CD4-positive, alpha-beta T cell treated with Interleukin-15 for 4 hours (primary cell): ENCODE measurements around the gene WWP2.

ENCODE experiments used
- DNase-seq: peaks from one replicate; pipeline ENCODE4 v3.0.0-alpha.2; 2020; ENCODE audit warnings: low spot score

WWP2 gene

DNA sequence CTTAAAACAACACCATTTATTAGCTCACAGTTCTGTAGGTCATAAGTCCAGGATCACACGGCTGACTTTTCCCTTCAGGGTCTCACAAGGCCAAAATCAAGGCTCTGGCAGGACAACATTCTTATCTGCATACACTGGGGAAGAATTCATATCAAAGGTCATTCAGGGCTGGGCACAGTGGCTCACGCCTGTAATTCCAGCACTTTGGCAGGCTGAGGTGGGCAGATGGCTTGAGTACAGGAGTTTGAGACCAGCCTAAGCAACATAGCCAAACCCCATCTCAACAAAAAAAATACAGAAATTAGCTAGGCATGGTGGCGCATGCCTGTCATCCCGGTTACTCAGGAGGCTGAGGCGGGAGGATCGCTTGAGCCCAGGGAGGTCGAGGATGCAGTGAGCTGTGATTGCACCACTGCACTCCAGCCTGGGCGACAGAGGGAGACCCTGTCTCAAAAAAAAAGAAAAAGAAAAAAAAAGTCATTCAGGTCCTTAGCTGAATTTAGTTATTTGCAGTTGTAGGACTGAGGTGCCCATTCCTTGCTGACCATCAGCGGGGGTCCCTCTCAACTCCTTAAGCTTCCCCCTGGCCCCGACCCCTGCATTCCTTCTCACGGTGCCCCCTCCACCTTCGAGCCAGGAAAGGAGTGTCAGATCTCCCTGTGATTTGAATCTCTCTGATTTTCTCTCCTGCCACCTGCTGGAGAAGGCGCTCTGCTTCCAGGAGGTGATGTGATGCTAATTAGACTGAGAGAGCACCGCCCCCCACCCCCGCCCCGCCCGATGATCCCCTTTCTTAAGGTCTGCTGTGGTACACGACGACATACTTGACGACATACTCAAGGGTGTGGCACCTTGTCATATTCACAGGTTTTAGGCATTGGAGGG is 97.2 kb downstream of the WWP2 start:
- DNase-seq = no peak

DNA sequence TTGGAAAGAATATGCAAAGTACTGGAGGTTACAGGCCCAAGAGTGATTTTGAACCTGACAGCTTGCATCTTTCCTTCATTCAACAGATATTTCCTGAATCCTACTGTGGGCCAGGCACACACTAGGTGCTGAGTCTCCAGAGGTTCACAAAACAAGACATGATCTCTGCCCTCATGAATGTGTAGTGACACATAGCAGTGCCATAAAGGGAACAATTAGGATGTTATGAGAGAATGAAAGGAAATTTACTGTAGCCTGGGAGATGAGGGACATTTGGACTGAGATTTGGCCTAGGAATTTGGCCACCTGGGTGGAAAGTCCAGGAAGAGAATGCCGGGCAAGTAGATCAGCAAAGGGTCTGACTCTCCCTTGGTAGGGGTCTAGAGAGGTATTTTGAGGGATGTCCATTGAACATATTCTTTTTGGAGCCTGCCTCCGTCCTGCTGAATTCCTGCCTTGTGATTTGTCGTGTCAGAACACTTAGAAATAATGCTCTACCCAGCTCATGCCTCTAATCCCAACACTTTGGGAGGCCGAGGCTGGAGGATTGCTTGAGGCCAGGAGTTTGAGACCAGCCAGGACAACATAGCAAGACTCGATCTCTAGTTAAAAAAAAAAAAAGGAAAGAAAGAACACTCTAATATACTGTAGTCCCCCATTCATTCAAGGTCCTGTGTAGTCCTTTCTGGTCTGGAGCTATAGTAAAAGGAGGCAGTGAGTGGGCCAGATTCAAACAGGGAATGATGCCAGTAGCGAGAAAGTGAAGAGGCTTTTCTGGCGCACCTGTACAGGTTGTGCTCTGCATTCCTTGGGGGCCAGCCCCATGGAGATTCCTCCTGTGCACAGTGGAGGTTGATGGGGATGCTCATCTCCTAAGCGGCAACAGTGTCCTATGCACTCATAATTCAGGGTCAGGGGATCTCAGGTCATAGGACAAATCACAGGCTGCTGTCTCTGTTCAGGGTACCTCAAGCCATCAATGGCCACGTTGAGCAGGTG is 98.4 kb downstream of the WWP2 start:
- DNase-seq = no peak

DNA sequence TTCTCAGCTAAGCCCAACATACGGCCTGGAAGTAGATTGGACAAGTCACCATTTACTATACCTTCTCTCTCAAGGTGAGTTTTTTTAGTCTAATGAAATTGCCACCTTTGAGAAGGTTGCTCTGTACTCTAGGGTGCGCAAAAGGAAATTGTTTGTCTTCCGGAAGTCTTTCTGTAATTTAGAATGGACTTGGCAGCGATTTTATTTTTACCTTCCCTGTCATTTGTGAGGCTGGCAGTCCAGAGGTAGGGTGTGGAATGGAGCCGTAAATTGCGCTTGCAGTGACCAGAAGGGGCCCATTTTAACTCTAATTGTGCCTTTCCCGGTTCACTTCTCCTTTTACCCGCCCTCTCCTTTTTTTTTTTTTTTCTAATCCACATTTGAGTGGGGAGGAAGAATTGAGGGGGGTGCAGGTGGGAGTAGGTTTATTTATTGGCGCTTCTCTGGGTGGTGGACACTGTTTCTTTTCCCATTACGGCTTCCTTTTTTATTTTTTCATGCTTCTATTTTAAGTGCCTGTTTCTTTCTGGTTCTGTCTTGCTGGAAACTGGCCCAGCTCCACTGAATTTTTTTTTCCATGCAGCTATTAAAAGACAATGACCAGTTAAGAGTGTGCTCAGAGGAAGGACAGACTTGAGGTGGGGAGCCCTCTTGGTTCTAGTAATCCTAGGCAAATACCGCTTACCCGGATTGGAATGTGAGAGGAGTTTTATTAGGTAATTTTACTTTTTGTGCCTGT is 99.3 kb downstream of the WWP2 start:
- DNase-seq = no peak

DNA sequence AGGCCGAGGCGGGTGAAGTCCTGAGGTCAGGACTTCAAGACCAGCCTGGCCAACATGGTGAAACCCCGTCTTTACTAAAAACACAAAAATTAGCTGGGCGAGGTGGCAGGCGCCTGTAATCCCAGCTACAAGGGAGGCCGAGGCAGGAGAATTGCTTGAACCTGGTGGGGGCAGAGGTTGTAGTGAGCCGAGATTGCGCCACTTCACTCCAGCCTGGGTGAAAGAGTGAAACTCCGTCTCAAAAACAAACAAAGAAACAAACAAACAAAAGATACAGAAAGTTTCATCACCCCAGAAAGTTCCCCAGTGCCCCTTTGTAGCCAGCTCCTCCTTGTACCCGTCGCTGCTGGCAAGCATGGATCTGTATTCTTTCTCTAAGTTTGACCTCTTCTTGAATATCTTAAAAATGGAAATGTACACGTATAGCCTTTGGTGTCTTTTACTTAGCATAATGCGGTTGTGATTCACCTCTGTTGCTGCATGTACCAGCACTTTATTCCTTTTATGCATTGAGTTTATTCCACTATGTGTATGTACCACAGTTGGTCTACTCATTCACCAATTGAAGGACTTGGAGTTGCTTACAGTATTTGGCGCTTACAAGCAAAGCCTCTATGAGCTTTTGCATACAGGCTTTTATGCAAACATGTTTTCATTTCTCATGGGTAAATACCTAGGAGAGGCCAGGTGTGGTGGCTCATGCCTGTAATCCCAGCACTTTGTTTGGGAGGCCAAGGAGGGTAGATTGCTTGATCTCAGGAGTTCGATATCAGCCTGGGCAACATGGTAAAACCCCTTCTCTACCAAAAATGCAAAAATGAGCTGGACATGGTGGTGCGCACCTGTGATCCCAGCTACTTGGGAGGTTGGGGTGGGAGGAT is 101.5 kb downstream of the WWP2 start:
- DNase-seq = no peak

DNA sequence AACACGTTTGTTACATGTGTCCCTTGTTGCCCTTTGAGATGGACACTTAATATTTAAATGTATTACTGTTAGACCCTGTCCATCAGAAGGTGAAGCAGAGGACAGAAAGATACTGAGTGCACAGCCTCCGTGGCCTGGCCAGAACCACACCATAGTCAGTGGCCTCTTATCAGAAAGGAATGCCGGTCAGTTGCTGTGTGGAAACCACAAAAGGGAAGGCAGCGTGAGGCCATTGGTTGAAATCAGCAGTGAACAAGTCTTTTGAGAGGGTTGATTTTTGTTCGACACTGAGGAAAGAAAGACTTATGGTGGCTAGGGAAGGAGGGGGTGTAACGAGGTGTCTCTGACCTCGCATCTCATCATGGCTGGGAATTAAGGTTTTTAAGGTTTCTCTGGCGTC is 103.6 kb downstream of the WWP2 start:
- no peak for DNase-seq

DNA sequence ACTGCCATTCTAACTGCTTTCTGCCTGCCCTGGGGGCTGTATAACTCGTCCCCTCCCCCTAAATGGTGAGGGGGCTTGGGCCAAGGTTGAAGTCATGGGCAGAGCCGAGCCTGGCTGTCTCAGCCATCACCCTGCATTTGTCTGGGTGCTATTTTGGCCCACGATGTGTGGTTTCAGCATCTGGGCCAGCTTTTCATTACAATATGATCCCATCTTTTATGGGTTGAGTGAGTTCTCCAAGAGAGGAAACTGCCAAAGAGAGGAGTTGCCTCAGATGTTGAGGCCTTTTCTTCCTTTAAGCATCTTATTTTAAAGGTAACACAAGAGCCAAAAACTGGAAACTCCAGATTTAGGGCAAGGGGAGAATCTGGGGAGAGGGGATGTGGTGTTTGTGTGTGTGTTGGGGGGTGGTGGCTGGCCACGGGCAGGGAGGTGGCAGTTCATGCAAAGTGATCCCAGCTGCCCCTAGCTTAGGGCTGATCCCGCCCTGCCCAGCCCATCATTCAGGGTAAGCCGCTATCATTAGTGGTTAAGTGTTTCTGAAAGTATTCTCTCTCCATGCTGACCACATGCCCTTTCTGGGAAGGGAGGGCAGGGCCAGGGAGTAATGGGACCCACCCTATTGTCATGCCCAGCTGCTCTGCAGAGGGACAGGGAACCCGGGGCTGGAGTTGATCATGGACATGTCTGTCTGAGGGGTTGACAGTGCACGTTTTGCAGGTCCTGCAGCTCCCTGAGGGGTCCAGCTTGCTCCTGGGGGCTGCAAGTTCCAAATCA is 105.8 kb downstream of the WWP2 start:
- DNase-seq = no peak

- DNase-seq = no peak
These were observed 108.6 kb downstream of the WWP2 start for GRCh38 chr16:69870761-69871160.

DNA sequence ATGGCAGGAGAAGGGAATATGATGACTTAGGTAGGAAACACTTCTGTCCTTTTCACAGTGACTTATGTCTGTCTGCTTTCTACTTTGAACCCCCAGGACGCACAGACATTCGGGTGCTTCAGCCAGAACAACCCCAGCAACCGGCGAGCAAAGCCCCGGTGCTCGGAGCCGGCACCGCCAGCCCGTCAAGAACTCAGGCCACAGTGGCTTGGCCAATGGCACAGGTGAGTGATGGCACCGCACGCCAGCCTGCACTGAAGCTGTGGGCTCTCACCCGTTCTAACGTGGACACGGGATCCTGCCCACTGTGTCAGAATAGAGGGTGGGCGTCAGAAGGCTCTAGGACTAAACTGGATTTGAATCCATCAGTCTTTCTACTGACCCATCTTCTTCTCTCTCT is 109.6 kb downstream of the WWP2 start:
- DNase-seq = no peak

DNA sequence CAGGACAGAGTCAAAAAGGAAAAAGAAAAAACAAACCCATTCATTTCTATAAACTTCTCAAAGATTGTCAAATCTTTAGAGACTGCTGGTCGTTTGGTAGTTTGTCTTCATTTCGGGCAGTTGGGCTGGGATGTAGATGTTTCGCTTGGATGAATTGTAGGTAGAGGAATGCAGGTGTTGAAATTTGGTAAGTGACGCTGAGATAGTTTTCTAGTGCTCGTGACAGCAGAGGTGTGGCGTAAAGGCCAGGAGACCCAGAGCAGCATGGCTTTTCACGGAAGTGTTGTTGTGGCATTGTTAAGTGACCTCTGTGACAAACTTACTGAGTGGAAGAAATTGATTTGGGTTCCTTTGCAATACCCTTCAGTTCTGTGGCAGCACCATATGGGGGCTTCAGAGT is 110.8 kb downstream of the WWP2 start:
- DNase-seq = no peak

GRCh38 chr16:69873783-69874182 is 111.7 kb downstream of the WWP2 start:
- no peak for DNase-seq

GRCh38 chr16:69874271-69874670 is 112.1 kb downstream of the WWP2 start:
- DNase-seq = no peak

DNA sequence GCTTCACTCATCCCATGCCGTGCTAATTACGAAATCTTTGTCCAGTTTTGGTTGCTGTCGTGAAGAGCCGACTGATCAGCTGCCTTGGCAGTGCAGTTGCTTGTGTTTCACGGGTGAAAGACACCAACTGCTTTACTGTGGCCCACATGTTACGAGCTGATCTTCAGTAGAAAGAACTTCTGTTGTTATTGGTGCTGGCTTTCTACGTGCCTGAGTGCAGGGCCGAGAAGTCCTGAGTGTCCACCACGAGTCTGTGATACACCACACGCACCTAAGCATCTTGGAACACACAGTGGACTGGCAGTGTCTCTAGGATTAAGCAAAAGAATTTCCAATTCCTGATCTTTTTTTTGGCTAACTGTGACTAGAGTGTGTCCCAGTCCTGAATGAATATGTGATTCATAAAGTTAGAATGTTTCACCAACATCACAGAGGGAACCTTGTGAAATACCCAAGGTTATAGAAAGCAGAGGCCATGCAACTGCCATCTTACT is 118.6 kb downstream of the WWP2 start:
- no peak for DNase-seq

GRCh38 chr16:69881141-69881540 is 119.0 kb downstream of the WWP2 start:
- no peak for DNase-seq

DNA sequence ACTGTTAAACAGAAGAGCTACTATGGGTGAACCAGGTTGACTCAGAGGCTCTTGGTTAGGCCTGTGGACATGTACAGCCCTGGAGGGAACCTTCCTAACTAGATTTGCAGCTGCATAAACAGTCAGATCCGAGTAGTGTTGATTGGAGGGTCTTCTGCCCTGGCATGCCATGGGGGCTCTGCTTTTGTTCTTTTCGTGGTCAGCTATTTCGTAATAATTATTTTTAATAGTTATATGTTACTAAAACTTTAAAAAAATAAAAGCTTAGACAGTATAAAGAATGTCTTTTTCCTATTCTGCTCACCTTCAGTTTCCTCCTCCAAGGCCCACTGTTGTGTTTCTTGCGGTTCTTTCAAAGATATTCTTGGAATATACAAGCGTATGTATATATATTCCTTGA is 121.6 kb downstream of the WWP2 start:
- DNase-seq = no peak

DNA sequence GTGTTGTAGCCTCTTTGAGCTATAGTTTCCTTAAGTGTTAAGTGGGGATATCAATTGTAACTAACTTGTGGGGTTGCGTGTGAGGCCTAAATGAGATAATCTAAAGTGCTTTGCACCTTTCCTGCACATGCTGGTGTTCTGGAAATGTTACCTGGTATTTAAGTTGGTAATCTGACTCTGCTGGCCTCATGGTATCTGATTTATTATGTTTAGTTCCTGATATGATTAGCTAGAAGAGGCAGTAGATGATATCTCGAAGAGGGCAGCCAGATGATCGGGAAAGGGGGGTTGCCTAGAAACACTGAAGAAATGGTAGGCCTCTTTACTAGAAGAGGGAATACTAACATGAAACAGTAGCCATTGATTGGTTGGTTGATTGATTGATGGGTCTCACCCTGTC is 123.6 kb downstream of the WWP2 start:
- no peak for DNase-seq

DNA sequence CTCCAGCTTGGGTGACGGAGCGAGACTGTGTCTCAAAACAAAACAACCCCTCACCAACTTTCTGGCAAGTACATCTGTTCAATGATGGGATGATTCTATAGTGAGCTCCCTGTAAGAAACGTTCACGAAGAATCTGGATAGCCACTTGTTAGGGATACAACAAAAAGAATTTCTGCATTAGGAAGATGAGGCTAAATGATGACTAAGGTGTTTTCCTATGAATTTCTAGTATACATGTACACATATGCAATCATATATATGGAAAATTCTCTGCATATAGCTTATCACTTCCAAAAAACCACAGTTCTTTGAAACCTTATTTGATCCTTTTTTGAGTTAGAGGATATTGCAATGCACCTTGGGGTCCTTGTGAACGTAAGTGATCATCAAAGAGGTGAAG is 124.6 kb downstream of the WWP2 start:
- no peak for DNase-seq

DNA sequence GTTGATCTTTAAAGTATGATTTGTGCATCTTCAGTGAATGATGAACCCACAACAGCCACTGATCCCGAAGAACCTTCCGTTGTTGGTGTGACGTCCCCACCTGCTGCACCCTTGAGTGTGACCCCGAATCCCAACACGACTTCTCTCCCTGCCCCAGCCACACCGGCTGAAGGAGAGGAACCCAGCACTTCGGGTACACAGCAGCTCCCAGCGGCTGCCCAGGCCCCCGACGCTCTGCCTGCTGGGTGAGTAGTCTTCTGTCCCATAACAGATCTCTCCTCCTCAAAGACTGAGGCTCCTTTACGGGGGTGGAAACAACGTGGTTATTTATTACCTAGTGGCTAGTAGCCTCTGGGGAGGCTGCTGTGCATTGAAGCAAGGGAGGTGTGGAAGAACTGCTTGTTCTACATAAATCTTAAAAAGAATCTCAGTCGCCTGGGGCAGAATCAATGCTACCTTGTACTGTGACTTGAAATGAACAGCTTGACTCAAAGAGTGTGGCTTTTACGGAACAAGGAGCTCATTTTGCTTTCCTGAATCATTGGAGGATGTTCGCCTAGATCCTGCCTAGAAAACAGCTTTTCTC is 126.0 kb downstream of the WWP2 start:
- no peak for DNase-seq

- no peak for DNase-seq
These were observed 127.3 kb downstream of the WWP2 start for GRCh38 chr16:69889295-69889964.
